Uterus (tissue), 2 donors: ENCODE data around the gene CWC27.

Experiments used
- CTCF ChIP-seq, 4 experiments: fragments of 200-600 bp in 2 of 4; fragments of 450-650 bp in 2 of 4; sonication (generic) in 2 of 4; IDR thresholded peaks; one replicate each; pipeline ENCODE4 v1.5.1; 2016 to 2019; ENCODE audit warnings: antibody characterized with exemption in 4 of 4, mild to moderate bottlenecking in 2 of 4, moderate library complexity in 1 of 4
- POLR2A ChIP-seq, 2 donors: fragments of 450-650 bp; IDR thresholded peaks; one replicate each; pipeline ENCODE4 v1.6.1; 2016; ENCODE audit warnings: antibody characterized with exemption in 2 of 2, mild to moderate bottlenecking in 1 of 2, moderate library complexity in 1 of 2

DNA sequence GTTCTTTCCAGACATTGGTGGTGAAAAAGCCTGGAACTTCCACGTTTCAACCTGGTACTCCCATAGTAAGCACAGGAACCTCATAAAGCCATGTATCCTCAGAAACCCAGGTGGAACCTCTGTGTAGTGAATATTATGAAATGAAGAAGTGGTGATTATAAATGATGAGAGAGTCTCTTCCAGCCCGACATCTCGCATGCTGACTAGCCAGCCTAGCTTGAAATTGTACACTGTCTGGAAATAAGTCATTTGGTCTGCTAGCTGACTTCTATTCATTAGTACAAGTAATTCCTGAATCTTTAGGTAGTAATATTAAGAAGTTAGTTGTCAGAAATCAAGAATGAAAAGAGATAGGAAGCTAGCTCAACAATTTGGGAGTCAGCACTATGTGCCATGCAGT lies 203.3 kb downstream of the CWC27 start:
- TF ChIP-seq POLR2A (IDR thresholded peaks at IDR 0.05) (no peak), CTCF (IDR thresholded peaks at IDR 0.05) (no peak)
